Left forelimb (tissue), 1 donor: ENCODE data around the gene GPC1.

Experiments
- DNase-seq: peaks from one replicate; pipeline ENCODE4 v3.0.0-alpha.2; 2018; ENCODE audit warnings: low spot score

The GPC1 gene

DNA sequence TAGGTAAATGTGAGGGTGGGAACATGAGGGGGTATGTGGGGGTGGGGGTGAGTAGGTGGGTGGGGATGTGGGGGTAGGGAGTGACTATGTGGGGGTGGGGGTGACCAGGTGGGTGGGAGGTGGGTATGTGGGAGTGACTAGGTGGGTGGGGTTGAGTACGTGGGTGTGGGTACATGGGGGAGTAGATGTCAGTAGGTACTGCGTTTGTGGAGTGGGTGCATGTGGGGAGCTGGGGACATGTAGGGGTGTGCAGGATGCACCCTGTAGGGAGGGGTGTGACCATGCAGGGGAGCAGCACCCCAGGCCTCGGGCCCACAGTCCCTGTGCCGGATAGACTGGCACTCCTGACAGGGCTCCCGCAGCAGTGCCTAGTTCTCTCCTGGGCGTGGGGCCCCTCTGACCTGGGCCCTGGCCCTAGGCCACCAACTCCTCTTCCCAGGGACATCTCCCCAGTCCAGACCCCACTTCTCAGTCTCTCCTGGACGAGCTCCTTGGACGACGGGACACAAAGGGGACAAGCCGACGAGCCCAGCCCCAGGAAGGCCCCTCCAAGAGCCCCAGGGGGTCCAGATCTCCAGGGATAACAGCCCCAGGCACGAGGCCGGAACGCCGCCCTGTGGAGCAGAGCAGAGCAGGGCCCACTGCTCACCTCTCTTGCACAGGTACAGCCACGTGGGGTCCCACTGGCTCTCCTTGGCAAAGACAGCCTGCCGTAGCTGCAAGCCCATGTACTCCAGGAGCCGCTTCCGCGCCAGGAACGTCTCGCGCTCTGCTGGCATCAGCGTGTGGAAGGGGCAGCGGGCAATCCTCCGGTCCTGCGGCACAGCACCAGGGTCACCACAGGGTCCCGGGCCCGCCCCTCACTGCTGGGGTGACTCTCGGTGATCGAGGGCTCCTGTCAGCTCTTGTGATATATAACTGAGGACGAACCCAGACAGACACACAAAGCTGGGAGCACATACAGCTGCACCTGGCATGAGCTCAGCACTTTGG, 64.1 kb downstream of the GPC1 start:
- DNase-seq: no peak

GRCh38 chr2:240500561-240501423, 65.3 kb downstream of the GPC1 start:
- no peak for DNase-seq

- DNase-seq: peak; percentile 59
These were observed 66.1 kb downstream of the GPC1 start for GRCh38 chr2:240501531-240501991.

- DNase-seq: peak; percentile 51
These were observed 66.6 kb downstream of the GPC1 start for GRCh38 chr2:240502059-240502429.

DNA sequence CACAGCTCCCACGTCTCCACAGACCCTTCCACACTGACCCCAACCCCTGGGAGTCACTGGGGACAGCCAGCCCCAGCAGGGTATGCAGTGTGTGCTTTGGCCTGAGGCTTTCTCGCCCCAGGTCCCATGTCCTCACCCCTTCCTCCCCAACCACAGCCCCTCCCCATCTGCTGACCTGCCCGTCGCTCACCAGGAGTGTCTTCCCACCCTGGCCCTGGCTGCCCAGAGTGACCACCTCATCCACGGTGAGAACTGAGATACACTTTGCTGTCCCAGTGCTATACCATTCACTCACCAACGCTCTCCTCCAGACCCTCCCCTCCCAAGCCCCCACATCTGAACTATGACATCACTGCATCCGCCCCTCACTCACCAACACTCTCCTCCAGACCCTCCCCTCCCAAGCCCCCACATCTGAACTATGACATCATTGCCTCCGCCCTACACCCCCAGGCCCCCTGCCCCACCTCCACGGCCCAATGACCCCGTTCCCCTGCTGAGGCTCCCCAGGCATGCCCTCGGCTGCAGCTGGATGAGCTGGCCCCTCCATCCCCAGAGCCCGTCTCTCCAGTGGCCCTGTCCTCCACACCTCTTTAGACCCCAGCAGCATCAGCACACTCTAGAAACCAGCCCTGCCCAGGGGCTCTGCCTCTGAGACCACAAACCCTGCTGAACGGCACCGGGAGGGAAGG, 67.1 kb downstream of the GPC1 start:
- peak; percentile 52 for DNase-seq

DNA sequence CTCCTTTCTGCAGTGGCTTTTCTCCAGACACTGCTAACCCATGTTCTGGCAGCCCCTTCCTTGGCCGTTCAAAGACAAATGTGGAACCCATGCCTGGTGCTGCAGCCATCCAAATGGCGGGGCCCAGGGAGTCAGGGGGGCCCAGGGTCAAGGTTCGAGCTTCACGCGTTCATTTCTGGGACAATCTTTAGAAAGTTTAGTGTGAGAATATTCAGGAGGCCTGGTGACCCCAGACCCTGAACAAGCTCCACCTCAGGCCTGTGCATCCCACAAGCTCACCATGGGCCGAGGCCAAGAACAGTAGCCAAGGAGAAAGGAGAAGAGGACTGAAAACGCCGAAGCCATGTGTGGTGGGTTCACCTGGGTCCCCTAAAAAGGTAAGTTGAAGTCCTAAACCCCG, 67.9 kb downstream of the GPC1 start:
- DNase-seq: peak; percentile 28

DNA sequence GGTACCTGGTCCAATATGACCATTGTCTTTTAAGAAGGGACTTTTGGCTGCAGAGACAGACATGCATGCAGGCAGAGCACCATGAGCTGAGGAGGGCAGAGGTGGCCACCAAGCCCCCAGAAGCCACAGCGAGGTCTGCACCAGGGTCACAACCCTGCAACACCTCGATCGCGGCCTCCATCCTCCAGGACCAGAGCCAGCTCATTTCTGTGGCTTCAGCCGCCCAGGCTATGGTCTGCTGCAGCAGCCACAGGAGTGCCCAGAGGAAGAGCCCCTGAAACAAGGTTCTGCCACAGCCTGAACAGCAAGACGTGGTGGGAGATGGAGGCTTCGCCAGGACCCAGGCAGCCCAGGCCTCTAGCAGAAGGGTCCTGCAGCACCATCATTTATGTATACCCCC, 68.4 kb downstream of the GPC1 start:
- peak; percentile 26 for DNase-seq

- DNase-seq: peak; percentile 61
These were observed 70.4 kb downstream of the GPC1 start for GRCh38 chr2:240505910-240506309.

DNA sequence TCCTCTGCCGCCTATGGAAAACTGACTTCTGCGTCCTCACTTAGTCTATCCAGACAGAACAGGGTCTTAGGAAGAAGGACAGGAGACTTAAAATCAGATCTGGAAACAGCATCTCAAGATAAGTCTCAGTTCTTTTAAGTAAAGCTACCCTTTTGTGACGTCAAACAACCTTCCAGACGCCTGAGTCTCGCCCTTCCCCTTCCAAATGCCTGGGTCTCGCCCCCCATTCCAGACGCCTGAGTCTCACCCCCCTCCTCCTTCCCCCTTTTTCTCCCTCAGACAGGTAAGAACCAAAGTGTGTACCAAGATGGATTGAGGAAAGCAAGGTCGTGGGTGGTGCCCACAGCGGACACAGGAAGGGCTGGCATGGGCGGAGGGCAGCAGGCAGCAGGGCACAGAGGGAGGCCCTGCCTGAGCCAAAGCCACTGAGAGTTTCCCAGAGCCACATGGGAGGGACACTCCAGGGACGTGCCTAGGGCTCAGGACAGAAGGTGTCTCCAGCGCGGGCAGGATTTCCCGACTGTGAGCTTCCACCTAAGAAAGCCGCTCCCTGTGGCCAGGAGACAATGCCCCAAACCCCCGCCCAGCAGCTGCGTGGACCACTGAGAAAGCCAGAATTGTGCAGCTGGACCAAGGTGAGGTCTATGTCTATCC, 71.1 kb downstream of the GPC1 start:
- DNase-seq: no peak

GRCh38 chr2:240507060-240507777, 71.8 kb downstream of the GPC1 start:
- no peak for DNase-seq

DNA sequence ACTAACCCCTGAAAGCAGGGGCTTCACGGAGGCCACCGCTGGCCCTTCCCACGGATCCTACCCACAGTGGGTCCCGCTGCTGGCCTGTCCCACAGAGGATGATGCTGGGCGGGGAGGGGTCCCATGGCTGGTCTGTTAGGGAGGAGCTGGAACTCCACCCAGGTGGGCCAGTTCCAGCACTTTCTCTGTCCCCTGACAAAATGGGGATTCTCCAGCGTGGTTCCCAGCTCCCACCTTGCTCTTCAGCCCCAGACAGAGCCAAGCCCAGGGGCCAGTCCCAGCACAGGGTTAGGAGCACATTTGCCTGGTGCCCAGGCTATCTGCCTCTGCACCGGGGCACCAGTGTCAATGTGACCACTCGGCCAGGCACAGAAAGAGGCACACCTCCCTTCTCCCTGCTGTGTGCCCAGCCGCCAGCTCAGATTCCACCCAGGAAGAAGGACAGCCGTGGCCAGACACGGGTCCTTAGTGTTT, 72.4 kb downstream of the GPC1 start:
- peak; percentile 41 for DNase-seq

DNA sequence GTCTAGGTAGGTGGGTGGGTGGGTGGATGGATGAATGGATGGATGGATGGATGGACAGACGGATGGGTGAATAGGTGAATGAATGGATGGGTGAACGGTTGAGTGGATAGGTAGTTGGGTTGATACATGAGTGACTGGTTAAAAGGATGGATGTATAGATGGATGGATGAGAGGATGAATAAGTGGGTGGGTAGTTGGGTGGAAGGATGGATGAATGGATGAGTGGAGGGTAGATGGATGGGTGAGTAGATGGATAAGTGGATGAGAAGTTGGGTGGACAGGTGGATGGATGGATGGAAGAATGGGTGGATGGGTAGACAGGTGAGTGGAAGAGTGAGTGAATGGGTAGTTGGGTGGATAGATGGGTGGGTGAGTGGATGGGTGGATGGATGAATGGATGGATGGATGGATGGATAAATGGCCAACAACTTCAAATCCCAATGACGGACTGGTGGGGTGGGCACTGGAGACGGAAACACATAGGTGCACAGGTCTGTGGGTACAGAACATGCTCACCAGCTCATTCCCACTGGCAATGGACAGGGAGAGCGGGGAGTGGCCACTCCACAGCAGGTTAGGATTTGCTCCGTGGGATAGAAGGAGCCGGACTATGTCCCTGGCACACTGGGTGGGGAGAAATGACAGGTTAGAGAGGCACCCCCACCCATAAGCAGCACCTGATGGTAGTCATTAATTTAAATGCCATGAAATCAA, 73.5 kb downstream of the GPC1 start:
- DNase-seq: peak; percentile 41

- peak; percentile 62 for DNase-seq
These were observed 74.4 kb downstream of the GPC1 start for GRCh38 chr2:240509667-240510512.

- DNase-seq: peak; percentile 44
These were observed 75.2 kb downstream of the GPC1 start for GRCh38 chr2:240510513-240511210.

DNA sequence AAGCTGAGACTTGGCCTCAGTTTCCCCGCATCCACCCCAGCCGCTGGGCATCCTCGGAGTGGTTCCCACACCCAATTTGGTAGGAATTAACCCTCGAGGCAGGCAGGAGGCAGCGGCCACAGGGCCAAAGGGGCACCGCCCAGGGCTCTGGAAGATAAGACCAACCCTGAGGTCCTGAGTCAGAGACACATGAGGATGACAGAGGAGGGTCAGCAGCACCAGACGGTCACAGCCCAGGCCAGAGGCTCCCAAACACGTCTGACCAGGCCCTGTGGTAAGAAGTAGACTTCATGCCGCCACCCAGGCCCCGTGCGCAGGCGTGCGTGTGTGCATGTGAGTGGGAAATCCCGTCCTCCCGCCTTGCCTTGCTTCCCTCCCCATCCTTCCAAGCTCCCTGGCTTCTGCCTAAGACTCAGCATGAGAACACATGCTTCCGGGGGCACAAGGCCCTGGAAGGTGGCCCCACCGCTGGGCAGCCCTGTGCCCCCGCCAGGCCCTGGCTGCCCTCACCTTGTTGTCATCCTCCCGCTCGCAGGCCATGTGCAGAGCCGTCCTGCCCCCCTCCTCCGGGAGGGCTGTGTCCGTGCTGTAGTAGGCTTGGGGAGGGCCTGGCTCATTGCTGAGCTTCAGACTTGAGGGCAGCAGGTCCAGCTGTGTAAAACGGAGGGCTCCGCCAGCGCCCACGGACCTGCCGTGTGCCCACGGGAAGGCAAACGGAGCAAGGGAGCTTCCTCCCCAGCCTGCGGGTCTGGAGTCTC, 76.1 kb downstream of the GPC1 start:
- DNase-seq: peak; percentile 61

DNA sequence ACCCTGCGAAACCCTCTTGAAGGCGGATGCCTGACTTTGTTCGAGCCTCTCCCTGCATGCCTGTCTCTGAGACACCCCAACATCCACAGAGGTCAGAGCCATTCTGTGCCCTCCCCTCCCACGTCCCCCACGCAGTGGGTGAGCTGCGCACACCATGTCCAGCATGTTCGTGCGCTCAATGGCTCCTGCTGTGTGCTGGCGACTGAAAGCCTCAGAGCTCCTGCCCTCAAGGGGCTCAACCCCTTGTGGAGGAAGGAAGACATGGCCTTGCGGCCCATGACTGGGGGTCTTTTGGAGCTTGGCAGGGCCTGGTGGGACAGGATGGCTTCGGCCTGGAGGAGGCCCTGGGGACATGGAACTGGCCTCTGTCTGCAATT, 76.6 kb downstream of the GPC1 start:
- no peak for DNase-seq

DNA sequence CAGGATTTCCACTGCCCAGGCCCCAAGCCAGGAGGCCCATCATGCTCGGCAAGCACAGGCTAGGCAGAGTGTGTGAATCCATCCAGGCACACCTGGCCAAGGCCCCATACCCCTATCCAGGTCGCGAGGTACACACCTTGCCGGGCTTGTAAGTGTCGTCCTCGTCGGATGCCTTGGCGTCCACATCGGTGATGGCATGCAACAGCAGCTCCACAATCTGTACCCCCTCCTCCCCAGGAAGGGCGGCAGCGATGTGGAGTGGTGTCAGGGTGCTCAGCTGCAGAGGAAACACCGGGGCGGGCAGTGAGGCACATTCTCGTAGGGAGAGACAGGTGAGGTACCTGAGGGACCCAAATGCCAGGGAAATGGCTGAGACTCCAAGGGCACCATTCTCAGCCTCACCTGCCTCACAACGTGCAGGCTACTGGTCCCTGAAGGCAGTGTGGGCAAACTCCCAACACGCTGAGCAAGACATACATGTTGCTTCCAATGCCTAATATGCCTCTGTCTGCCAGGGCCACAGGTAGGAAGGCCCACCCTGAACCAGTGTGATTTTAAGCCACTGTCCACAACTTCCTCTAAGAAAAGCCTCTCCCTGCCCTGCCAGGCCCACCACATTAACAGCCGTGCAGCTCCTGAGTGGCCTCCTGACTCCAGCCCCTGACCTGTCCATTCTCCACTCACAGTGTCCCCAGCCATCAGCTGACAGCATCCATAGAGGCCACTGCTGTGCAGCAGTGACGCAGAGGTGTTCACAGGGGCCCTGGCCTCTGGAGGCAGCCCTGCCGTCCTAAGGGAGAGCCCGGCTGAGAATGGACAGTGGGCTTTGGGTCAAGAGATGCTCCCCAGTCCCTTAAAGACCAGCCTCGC, 77.4 kb downstream of the GPC1 start:
- peak; percentile 20 for DNase-seq
